A549 (cell line): ENCODE results near the gene HGS.

Experiments used
- JUN ChIP-seq, 2 experiments: fragments of >200 bp; sonication (Bioruptor Twin); formaldehyde crosslinking; IDR thresholded peaks; 2 replicates in 1 of 2; 3 replicates in 1 of 2; pipeline ENCODE4 v1.6.1; 2016 to 2017
- TF ChIP-seq, protein P1 (sequence below): IDR thresholded peaks from 2 replicates; pipeline ENCODE4 v1.6.1; 2012

DNA sequence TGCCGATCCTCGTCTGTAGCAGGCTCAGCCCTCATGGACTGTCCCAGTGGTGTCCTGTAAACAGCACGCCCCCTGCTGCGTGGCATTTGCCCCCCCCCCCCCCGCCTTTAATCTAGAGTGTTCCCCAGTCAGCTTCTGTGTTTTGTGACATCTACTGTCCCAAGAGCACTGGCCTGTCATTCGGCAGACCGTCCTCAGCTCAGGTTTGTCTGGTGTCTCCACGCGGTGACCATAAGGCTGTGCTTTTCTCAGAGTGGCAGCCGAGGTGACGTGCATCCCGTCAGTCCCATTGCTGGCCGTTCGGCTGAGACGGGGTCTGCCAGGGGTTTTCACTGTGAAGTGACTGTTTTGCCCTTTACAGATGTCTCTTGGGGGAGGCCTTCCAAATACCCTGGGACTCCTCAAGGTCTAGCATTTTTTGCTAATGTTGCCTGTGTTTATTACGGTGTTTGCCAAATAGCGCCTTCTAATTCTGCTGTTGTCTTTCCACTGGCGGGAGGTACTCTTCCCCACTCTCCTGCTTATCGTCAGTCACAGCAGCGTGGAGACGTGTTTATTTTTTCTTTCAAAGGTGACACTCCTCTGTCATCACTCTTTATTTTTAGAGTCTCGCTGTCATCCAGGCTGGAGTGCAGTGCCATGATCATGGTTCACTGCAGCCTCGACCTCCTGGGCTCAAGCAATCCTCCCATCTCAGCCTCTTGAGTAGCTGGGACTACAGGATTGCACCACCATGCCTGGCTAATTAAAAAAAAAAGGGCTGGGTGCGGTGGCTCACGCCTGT lies 13.6 kb downstream of the HGS start:
- TF ChIP-seq JUN (IDR thresholded peaks at IDR 0.05) = no peak
- TF ChIP-seq, protein P1, sequence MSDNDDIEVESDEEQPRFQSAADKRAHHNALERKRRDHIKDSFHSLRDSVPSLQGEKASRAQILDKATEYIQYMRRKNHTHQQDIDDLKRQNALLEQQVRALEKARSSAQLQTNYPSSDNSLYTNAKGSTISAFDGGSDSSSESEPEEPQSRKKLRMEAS = no peak
